Activated CD8-positive, alpha-beta memory T cell treated with anti-CD3 and anti-CD28 coated beads, Interleukin-2, amount 50 U/mL, for 1 hour (primary cell): ENCODE data around the gene CCDC59.
"Not testable (repeated sequence)": the region's sequence is repeated elsewhere in the genome, so short reads cannot be mapped to it uniquely, and the experiment has no call there.

ENCODE experiments used
- DNase-seq: peaks from one replicate; pipeline ENCODE4 v3.0.0-alpha.2; 2020; ENCODE audit errors: extremely low read depth

The CCDC59 gene, protein sequence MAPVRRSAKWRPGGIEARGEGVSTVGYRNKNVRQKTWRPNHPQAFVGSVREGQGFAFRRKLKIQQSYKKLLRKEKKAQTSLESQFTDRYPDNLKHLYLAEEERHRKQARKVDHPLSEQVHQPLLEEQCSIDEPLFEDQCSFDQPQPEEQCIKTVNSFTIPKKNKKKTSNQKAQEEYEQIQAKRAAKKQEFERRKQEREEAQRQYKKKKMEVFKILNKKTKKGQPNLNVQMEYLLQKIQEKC

DNA sequence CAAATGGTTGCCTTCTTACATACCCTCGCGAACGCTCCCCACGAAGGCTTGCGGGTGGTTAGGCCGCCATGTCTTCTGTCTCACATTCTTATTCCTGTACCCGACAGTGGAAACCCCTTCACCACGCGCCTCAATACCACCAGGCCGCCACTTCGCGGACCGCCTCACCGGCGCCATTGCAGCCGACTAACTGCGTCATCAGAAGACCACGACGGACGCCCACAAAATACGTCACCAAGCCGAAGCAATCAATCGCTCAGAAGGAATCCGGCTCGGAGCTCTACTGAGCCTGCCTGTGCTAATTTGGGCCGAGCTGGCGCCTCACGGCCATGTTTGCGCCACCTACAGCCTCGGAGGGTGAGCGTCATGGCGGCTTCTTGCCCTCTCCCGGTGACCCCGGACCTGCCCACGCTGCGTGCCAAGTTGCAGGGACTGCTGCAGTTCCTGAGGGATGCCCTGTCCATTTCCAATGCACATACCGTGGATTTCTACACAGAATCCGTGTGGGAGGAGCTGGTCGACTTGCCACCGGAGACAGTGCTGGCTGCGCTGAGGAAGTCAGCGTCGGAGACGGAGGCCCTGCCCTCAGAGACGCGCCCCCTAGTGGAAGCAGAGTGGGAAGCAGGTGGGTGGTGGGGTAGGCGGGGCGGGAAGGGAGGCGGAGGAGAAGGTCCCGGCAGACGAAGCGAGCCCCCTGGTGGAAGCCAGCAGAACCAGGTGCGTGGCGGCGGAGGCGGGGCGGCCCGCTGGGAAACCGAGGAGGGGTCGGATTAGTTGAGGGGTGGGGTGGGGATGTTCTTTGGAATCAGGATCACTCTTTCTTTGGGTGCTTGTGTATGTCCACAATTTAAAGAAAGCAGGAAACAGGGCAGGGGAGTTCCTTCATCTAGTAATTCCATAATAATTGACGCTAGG is at the start of gene CCDC59, which contains the start of gene METTL25:
TSS of gene CCDC59 (minus strand) at position 188 of the 915 bp plus-strand sequence. CDS start at position 177, 11 bp downstream.
TSS of gene METTL25 (plus strand) at position 330 of the 915 bp plus-strand sequence. CDS start at position 367, 37 bp downstream.
- DNase-seq, result peak; percentile 91

DNA sequence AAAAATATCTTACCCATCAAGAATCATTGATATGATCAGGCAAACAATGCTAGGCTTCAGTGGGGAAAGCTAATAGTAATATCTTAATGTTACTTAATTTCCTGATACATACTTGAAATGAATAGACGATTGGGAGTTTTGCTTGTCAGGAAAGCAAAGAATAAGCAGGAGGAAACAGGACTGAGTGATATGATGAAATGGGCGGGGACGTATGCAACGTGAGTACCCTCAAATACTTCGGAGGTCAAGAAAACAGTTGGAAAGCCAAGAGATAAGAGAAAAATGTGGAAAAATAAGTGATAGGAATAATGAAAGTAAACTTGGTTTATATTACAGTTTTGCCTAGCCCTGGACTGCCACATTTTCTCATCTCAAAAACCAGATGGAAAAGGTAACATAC is 49.3 kb upstream of the CCDC59 start:
- no peak for DNase-seq

GRCh38 chr12:82406651-82407050 is 48.5 kb upstream of the CCDC59 start:
- DNase-seq, result no peak

GRCh38 chr12:82400819-82401218 is 42.6 kb upstream of the CCDC59 start:
- DNase-seq, result no peak

GRCh38 chr12:82398879-82399278 is 40.7 kb upstream of the CCDC59 start:
- DNase-seq, result no peak

DNA sequence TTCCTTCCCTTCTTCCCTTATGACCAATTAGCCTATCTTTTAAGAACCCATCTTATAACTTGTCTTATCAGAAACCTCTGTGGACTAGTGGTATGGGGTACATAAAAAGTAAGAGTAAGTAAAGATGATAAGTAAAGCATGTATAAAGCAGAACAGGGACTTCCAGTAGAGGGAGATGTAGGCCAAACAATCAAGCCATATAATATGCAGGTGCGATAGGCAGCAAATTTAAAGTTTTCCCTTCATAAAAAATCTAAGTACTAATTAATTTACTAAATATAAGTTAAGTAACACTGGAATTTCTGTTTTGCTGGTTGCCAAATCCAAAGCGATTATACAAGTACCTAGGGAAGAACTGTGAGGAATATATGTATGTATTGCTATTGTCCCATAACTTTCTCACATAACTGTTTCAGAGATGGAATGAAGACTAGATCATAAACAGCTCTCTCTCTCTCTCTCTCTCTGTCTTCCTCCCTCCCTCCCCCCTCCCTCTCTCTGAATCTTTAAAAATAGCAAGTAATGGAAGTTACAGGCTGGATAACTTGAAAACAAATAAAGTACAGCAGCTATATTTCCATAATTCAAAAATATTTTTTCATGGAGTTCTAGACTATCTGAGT is 25.9 kb upstream of the CCDC59 start:
- DNase-seq, result no peak

DNA sequence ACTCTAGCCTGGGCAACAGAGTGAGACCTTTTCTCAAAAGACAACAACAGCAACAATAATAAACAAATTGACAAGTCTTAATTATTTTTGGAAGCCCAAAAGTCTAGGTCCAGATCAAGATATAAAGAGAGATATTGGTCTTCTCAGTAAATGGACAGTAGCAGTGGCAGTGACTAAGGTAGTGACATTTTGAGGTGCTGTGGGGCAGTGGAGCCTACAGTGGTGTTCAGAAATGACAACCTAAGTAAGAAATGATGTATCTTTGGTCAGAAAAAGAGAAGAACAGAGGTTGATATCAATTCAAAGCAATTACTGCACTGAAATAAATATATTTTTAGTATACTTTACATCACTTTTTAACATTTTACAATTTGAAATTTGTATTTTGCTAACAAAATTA is 20.8 kb upstream of the CCDC59 start:
- DNase-seq, result no peak

GRCh38 chr12:82375201-82375600 is 17.0 kb upstream of the CCDC59 start:
- no peak for DNase-seq

DNA sequence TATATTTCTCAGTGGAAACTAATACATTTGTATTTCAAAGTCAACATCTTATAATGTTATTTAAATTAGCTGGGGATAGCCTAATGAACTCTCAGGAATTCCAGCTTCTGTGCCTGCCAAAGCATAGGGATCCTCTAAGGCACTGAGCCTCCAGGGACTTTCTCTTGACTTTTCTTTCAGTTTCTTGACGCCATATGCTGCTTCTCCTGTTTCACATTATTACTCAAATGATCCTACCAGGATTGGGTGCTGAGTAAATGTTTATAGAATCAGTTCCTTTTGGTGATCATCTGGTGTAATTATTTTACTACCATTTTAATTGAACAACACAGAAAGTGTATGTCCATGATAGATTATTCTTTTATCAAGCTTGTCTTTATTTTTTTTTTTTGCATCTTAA is 8.0 kb upstream of the CCDC59 start:
- DNase-seq, result no peak

- no peak for DNase-seq
These were observed 5.8 kb upstream of the CCDC59 start for GRCh38 chr12:82363990-82364389.

DNA sequence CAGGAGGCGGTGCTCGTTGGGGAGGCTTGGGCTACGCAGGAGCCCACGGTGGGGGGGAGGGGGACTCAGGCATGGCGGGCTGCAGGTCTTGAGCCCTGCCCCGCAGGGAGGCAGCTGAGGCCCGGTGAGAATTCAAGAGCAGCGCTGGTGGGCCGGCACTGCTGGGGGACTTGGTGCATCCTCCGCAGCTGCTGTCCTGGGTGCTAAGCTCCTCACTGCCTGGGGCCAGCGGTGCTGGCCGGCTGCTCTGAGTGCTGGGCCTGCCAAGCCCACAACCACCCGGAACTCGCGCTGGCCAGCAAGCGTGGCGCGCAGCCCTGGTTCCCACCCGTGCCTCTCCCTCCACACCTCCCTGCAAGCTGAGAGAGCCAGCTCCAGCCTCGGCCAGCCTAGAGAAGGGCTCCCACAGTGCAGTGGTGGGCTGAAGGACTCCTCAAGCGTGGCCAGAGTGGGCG is 3.3 kb upstream of the CCDC59 start:
- DNase-seq, result no peak

GRCh38 chr12:82360834-82361233 is 2.6 kb upstream of the CCDC59 start:
- DNase-seq, result not testable (repeated sequence)

DNA sequence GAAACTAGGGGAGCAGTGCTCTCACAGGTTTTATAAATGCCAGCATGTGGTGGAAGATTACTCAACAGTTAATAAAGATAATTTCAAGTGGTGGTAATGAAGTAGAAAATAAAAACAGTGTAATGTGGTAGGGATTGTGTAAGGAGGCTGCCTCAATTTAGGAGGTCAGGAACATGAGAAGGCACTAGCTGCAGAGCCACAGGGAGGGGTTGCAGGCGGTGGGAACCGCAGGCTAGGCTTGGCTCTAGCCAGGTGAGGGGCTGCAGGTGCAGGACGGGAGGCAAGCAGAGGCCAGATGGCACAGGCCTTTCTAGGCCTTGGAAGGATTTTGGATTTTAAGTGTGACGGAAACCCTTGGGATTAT is 910 bp upstream of the CCDC59 start:
- no peak for DNase-seq

GRCh38 chr12:82357845-82358199 is 365 bp downstream of the CCDC59 start:
- DNase-seq, result no peak

GRCh38 chr12:82357340-82357739 is 847 bp downstream of the CCDC59 start:
- no peak for DNase-seq

DNA sequence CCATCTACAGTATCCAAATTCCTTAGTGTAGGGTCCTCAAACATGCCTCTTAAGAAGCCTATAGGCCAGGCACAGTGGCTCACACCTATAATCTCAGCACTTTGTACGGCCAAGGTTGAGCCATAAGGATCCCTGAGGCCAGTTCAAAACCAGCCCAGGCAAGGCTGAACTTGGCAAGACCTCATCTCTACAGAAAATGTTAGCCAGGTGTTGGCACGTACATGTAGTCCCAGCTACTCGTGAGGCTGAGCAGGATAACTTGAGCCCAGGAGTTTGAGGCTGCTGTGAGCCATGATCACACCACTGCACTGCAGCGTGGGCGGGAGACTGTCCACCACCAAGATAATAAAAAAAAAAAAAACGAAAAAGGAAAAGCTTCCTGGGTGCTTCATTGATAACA is 6.8 kb downstream of the CCDC59 start:
- DNase-seq, result no peak

GRCh38 chr12:82350161-82350560 is 8.0 kb downstream of the CCDC59 start:
- DNase-seq, result no peak

- no peak for DNase-seq
These were observed 28.7 kb downstream of the CCDC59 start for GRCh38 chr12:82329508-82329907.

GRCh38 chr12:82327861-82328260 is 30.3 kb downstream of the CCDC59 start:
- no peak for DNase-seq

- no peak for DNase-seq
These were observed 31.2 kb downstream of the CCDC59 start for GRCh38 chr12:82326905-82327503.

DNA sequence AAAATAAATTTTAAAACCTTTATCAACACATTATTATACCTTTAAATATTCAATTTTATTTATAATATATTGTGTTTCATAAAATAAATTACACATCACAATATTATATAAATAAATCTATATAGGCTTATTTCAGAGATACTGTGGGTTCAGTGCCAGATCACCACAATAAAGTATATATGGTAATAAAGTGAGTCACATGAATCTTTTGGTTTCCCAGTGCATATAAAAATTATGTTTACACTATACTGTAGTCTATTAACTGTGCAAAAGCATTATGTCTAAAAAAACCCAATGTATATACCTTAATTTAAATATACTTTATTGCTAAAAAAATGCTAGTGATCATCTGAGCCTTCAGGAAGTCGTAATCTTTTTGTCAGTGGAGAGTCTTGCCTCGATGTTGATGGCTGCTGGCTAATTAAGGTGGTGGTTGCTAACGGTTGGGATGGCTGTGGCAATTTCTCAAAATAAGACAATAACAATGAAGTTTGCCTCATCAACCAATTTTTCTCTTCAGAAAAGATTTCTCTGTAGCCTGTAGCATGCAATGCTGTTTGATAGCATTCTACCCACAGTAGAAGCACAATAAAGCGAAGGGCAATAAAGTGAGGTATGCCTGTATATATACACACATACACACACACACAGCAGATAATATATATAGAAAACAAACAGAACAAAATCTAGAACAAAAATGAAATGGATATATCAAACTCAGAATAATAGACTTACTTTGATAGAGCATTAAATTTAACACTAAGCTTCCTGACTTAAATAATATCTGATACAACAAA is 32.4 kb downstream of the CCDC59 start:
- DNase-seq, result no peak
